Inflammatory macrophage treated with lipopolysaccharide for 1 hour (primary cell): ENCODE measurements around the gene GANAB.
"Not testable (repeated sequence)": the region's sequence is repeated elsewhere in the genome, so short reads cannot be mapped to it uniquely, and the experiment has no call there.

Source experiments
- DNase-seq, 2 donors: peaks; one replicate each; pipeline ENCODE4 v3.0.0-alpha.2; 2020 to 2022

The GANAB gene

GRCh38 chr11:62600367-62601121, 45.9 kb downstream of the GANAB start:
- no peak for DNase-seq

- DNase-seq, result no peak
Measured at GRCh38 chr11:62599901-62600300, 46.5 kb downstream of the GANAB start.

DNA sequence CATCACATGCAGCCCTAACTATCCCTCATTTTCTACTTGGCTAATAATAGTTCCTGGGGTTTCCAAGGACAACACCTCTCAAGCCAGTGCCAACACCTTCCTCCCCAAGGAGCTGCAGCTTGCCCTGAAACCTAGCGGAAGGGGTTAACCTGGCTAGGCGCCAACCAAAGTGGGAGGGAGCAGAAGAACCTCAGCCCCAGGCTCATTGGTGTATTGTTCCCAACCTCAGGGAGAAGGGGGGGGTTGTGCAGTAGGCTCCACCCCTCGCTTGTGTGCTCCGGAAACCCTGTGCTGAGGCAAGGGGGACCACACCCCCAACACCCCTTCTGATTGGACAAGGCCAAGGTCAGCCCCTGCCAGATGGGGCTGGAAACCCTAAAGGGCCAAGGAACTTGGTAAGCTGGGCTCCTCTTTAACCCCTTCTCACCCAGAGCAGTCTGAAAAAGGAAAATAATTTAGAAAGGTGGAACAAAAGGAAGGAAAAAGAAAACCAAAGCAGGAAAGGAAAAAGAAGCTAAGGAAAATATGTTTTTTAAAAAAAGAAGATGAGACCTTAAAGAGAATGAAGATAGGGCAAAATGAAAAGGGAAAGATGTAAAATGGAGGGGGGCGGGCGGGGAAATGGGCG, 47.2 kb downstream of the GANAB start:
- peak; percentile 95 to 96 for DNase-seq

GRCh38 chr11:62595124-62595523, 51.3 kb downstream of the GANAB start:
- DNase-seq, result no peak

DNA sequence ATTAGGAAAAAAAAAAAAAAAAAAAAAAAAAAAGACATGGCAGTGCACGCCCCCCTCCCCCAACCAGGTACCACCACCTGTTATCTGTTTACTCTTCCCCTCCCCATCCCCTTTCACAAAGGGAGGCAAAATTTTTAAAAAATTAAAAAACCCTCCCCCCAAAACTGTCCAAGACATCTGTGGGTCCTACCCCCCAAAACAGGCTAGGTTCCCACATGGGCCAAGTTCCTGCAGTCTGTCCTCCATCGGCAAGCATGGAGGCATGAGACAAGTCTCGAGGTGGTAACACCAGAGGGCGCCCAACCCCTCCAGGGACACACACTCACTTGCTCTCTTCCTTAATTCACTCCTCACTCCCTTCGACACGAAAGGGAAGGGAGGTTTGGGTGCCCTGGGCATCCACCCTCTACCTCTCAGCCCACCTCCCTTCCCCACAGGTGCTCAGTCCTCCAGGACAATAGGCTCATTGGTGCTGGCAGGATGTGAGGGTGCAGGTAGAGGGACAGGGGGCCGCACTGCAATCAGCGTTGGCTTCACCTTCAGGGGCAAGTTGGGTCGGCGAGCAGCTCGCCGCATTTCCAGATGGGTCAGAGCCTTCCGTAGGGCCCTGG, 52.9 kb downstream of the GANAB start:
- peak; percentile 75 to 92 for DNase-seq

DNA sequence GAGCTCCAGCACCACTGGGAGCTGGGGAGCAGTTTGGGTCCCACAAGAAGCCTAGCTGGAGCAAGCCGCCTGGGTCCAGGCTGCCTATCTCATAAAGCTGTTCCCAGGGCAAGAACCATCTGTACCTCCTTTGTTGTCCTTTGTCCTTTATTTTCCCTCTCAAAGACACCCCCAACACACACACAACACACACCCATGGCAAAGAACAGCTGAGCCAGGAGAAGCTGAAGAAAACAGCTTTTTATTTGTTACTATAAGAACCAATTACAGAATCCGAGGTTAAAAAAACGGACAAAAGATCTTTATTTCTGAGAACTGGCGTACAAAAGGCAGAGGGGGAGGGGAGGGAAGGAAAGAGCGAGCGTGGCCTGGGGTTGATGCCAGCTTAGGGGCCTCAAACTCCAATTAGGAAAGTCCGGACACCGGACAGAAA, 53.4 kb downstream of the GANAB start:
- DNase-seq, result no peak

GRCh38 chr11:62592146-62592815, 54.1 kb downstream of the GANAB start:
- no peak for DNase-seq

- peak; percentile 99 for DNase-seq
Measured at GRCh38 chr11:62591448-62592145, 54.8 kb downstream of the GANAB start, which contains the start of gene TUT1. Gene TUT1 (minus strand): TSS chr11:62591523. CDS start chr11:62591485, 38 bp downstream.

- no peak for DNase-seq
Measured at GRCh38 chr11:62588966-62589637, 57.3 kb downstream of the GANAB start.

DNA sequence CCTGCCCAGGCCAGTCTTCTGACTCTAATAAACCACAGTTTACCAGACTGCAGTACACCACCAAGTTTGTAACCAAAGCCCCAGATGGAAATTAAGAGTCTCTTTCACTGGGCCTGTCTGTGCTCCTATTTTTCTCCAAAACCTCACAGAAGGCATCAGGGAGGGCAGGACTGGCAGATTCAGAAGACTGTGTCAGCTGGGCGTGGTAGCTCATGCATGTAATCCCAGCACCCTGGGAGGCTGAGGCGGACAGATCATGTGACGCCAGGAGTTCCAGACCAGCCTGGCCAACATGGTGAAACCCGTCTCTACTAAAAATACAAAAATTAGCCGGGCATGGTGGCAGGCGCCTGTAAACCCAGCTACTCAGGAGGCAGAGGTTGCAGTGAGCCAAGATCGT, 61.1 kb downstream of the GANAB start:
- DNase-seq, result not testable (repeated sequence)

DNA sequence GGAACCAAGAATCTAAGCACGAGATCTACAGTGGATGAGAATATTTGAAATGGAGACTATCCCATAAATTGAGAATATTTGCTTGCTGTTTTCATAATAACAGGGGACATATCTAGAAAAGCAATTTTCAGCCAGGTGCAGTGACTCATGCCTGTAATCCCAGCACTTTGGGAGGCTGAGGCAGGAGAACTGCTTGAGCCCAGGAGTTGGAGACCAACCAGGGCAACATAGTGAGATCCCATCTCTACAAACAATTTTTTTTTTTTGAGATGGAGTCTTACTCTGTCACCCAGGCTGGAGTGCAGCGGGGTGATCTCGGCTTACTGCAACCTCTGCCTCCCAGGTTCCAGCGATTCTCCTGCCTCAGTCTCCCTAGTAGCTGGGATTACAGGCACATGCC, 64.7 kb downstream of the GANAB start:
- not testable (repeated sequence) for DNase-seq

- no peak for DNase-seq
Measured at GRCh38 chr11:62580959-62581715, 65.3 kb downstream of the GANAB start.

DNA sequence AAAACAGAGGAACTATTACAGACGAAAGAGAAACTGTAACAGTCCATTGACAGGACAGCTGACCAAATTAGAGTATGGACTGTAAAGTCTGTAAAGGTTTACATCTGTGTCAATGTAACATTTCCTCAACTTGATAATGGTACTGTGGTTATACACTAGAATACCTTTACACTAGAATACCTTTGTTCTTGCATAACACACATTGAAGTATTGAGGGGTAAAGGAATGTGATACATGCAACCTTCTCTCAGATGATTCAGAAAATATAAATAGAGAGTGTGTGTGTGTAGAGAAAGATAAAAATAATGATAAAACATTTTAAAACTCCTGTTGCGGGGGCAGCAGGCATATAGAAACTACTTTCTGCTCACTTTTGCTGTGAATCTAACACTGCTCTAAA, 67.2 kb downstream of the GANAB start:
- DNase-seq, result no peak

- DNase-seq, result no peak
Measured at GRCh38 chr11:62578541-62578940, 67.9 kb downstream of the GANAB start.

DNA sequence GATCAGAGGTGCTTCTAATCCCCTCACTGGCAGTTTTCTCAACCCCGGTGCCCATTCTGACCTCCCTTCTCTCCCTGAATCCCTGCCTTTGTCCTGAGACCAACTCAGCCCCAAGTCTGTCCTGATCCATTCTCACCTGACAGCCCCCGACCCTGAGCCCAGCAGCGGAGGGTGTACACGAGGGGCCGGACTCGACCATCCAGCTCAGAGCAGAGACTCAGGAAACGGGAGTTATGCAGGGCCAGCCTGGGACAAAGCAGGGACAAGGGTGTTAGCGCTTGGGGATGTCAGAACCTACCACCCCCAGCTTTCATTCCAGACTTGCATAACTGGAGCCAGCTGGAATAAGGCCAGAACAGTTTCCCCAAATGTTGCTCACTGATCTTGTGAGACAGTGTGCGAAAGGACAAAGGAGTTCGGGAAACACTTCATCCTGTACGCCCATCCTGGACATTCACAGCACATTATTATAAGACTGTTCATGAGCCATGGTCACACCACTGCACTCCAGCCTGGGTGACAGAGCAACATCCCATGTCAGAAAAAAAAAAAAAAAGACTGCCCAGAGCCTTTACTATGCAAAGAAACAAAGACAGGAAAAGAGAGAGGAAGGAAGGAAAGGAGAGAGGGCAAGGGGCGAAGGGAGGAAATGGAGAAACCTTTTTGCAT, 69.2 kb downstream of the GANAB start:
- DNase-seq, result peak; percentile 94 to 98

DNA sequence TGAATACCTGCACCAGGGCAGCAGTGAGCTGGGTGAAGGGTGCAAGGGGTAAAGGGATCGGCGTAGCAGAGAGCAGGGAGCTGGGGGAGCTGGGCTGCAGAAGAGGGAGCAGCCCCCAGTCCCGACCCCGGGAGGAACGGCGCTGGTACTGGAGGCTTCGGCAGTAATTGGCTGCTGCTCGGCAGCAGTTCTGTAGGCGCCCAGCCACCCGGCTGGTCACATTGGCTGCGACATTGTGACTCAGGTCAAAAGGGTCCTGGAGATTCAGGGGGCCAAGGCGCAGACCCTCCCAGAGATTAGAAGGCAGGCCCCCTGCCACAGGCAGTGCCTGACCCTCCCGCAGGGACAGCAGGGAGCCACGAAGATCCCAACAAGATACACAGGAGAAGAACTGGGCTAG, 70.6 kb downstream of the GANAB start:
- no peak for DNase-seq

DNA sequence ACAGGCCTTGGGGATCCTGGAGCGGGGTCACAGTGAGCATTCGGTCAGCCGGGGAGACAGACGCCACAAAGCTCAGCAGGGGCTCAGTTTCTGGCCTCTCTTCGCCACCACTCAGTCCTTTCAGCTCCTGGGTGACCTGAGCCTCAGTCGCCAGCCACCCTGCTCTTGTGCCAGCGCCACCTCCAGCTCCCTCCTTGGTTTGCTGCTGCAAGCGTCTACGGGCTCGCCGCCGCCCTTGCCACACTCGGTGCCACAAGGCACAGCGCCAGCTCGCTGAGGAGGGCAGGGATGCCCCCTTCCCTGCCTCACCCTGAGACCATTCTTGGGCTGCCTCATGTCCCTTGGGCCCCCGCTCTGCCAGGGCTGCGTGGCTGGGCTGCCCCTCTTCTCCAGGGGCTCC, 71.3 kb downstream of the GANAB start:
- no peak for DNase-seq
